HG03469 (cell line): ENCODE results near the gene BCAS1.
"Not testable (repeated sequence)": the region's sequence is repeated elsewhere in the genome, so short reads cannot be mapped to it uniquely, and the experiment has no call there.

ENCODE experiments used
- ATAC-seq: cut with Tn5 transposase; IDR thresholded peaks from one replicate; pipeline ENCODE4 v1.9.1; 2021; ENCODE audit warnings: mild to moderate bottlenecking, moderate library complexity, moderate number of reproducible peaks; ENCODE audit not compliant: unreplicated experiment

BCAS1 gene

GRCh38 chr20:54023406-54023805, 47.0 kb downstream of the BCAS1 start:
- ATAC-seq: no peak

GRCh38 chr20:54021446-54022235, 48.8 kb downstream of the BCAS1 start:
- no peak for ATAC-seq

- ATAC-seq: no peak
These were observed 49.5 kb downstream of the BCAS1 start for GRCh38 chr20:54020868-54021267.

DNA sequence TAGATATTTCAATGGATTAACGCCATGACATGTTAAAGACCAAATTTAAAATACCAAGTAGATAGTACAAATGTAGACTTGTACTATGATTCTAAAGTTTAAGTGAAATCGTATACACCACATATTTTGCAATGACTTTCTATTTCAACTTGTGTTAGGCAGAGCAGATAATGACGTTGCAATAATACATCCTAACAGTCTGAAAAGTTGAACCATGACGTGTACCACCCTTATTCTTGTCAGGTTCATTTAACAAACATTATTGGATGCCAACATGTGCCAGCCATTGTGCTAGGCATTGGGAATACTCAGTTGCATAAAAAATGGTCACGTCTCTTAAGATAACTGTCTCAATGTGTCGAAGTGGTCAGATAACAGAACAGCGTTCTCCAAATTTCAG, 50.0 kb downstream of the BCAS1 start:
- ATAC-seq: no peak

DNA sequence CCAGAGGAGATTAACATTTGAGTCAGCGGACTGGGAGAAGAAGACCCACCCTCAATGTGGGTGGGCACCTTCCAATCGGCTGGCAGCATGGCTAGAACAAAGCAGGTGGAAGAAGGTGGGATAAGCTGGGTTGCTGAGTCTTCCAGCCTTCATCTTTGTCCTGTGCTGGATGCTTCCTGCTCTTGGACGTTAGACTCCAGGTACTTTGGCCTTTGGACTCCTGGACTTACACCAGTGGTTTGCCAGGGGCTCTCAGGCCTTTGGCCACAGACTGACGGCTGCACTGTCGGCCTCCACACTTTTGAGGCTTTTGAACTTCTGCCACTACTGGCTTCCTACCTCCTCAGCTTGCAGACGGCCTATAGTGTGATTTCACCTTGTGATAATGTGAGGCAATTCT, 50.8 kb downstream of the BCAS1 start:
- ATAC-seq: no peak

- no peak for ATAC-seq
These were observed 51.3 kb downstream of the BCAS1 start for GRCh38 chr20:54019127-54019526.

DNA sequence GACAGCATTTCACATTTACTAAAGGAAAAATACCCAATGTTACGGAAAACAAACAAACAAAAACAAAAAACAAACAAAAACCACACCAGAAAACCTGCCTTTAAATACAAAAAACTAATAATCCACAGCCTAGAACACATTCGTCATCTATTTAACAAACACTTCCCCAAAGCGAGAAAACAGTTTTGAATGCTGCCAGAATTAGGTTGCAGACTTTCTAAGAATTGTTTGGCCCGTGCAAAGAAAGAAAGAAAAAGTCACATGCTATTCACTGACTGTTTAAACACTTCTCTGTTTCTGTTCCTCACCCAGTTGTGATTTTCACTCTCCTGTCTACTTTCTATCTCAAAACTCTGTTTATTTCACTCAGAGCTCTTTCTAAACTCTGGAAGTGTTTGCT, 52.5 kb downstream of the BCAS1 start:
- ATAC-seq: peak; percentile 77

DNA sequence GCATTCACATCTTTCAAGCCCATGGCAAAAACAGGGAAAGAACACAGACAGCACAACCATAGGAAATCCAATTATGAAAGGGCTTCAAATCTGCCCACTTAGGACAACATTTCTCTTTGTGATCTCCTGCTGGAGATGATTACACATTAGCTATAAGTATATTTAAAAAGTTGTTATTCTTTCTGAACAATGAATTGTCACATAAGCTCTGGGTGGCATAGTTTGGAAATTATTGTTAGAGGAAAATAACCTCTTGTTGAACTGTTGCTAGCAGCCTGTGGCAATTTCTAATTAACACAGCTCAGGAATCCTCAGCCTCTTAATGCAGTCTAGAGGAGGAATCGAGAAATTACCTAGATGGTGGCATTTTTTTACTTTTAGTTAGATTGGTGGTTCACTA, 54.9 kb downstream of the BCAS1 start:
- ATAC-seq: no peak

GRCh38 chr20:54014293-54014926, 56.0 kb downstream of the BCAS1 start:
- ATAC-seq: no peak

DNA sequence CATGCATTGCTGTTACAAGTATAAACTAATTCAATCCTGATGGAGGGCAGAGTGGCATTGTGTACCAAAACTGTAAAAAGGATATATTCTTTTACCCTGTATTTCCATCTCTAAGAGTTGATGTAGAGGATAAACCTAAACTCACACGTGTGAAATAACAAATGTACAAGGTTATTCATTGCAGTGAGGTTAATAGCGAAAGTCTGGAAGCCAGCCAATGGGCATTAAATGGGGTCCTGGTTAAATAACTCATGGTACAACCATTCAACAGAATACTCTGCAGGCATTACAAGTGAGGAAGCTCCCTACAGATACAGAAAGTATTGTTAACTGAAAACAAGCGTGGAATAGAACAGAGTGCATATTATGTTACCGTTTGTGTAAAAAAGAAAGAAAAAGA, 56.9 kb downstream of the BCAS1 start:
- ATAC-seq: no peak

DNA sequence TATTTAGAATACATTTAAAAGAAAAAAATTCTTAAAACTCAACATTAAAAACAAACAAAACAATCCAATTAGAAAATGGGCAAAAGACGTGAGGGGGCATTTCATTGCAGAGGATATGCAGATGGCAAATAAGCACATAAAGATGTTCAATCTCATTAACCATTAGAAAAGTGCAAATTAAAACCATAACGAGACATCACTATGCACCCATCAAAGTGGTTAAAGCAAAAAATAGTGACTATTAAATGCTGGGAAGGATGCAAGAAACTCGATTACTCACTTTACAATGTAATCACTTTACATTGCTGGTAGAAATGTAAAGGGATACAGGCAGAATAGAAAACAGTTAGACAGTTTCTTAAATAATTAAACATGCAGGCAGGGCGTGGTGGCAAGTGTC, 59.0 kb downstream of the BCAS1 start:
- no peak for ATAC-seq

DNA sequence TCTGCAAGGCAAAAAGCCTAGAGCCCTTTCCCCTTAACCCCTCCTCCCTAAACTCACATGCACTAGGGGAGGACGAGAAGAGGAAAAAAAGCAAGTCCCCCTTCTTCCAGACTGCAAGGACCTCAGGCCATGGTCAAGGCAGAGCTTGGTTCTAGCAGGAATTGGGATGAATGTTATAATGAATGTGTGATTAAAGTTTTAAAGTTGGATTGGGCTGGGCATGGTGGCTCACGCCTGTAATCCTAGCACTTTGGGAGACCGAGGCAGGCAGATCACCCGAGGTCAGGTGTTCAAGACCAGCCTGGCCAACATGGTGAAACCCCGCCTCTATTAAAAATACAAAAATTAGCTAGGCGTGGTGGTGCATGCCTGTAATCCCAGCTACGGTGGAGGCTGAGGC, 64.2 kb downstream of the BCAS1 start:
- not testable (repeated sequence) for ATAC-seq

- ATAC-seq: no peak
These were observed 64.9 kb downstream of the BCAS1 start for GRCh38 chr20:54005524-54005923.

GRCh38 chr20:54004445-54004844, 65.9 kb downstream of the BCAS1 start:
- peak; percentile 97 for ATAC-seq

- ATAC-seq: no peak
These were observed 67.7 kb downstream of the BCAS1 start for GRCh38 chr20:54002741-54003140.

- no peak for ATAC-seq
These were observed 68.3 kb downstream of the BCAS1 start for GRCh38 chr20:54002056-54002575.

- ATAC-seq: no peak
These were observed 69.5 kb downstream of the BCAS1 start for GRCh38 chr20:54000914-54001313.

GRCh38 chr20:54000262-54000661, 70.1 kb downstream of the BCAS1 start:
- ATAC-seq: no peak

DNA sequence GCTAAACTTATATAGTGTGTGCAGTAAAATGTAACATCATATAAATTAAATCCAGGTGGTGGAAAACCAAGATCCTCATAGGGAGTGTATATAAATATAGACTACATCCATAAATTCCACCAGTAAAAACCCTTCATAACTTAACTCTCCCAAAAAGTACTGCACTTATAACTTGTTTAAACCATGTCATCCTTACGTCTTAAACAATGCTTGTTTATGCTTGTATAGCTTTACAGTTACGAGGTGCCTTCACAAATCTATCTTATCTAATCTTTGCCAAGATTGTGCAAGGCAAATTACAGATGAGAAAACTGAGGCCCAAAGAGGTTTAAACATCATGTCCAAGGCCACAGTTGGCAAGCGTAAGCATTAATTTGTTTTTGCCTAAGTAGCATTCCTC, 71.3 kb downstream of the BCAS1 start:
- no peak for ATAC-seq

DNA sequence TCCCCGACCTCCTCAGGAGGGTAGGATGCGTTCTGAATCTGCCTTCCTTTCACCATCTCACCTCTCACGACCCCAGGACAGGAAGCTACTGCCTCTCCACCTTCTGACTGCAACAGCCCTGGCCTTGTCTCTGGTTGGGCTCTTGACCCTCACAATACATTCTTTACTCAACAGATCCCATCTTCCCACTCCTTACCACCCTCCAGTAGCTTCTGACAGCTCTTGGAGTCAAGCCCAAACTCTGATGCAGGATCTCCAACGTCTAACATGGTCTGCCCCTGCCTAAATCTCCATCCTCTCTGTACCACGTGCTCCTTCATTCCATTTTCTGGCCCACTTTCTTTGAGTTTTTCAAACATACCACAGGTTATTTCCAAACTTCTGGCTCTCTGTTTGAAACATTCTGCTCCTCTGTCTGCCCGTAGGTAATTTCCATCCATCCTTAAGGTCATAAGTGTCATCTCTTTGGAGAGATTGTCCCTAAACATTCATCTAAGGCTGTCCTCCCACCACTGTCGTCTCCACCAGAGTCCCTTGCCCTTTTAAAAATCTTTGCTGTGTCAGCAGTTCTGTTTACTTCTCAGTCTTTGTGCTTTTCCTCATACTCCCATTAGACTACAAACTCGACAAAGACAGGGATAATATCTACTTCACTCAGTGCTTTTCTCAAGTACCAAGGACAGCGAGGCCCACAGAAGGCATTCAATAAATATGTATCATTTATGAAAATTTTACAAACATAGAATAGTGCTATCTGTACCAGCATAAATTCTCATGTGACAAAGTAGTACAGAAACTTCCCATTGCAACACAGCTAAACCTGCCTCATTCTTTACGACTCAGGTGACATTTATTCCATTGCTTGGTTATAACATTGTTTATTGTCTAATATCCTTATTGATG, 73.6 kb downstream of the BCAS1 start:
- no peak for ATAC-seq

GRCh38 chr20:53995949-53996348, 74.4 kb downstream of the BCAS1 start:
- ATAC-seq: no peak
